Breast epithelium (tissue), 3 donors: Measurements from ENCODE around the gene SYNJ2.

Experiments used
- POLR2AphosphoS5 ChIP-seq, 3 donors: sonication (generic); formaldehyde crosslinking; IDR thresholded peaks; one replicate each; pipeline ENCODE4 v1.6.1; 2017; ENCODE audit warnings: antibody characterized with exemption in 3 of 3
- TF ChIP-seq, protein P1 (sequence below), 3 donors: fragments of 450-650 bp; IDR thresholded peaks; one replicate each; pipeline ENCODE4 v1.5.1; 2016 to 2017; ENCODE audit warnings: antibody characterized with exemption in 3 of 3, mild to moderate bottlenecking in 3 of 3, moderate library complexity in 3 of 3

GRCh38 chr6:157956171-157956730 is 25.4 kb upstream of the SYNJ2 start:
- TF ChIP-seq, protein P1, sequence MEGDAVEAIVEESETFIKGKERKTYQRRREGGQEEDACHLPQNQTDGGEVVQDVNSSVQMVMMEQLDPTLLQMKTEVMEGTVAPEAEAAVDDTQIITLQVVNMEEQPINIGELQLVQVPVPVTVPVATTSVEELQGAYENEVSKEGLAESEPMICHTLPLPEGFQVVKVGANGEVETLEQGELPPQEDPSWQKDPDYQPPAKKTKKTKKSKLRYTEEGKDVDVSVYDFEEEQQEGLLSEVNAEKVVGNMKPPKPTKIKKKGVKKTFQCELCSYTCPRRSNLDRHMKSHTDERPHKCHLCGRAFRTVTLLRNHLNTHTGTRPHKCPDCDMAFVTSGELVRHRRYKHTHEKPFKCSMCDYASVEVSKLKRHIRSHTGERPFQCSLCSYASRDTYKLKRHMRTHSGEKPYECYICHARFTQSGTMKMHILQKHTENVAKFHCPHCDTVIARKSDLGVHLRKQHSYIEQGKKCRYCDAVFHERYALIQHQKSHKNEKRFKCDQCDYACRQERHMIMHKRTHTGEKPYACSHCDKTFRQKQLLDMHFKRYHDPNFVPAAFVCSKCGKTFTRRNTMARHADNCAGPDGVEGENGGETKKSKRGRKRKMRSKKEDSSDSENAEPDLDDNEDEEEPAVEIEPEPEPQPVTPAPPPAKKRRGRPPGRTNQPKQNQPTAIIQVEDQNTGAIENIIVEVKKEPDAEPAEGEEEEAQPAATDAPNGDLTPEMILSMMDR (IDR thresholded peaks at IDR 0.05): no peak
- TF ChIP-seq POLR2AphosphoS5 (IDR thresholded peaks at IDR 0.05): no peak
